Measurements from ENCODE around the gene CRYBA2. TPM values are rescaled to one million over a fixed set of nuclear protein-coding genes. Genes with fewer than 3 reads are reported as not detected.

CRYBA2 gene
- total RNA-seq, 1 donor from 2014 or later, result not detected

GRCh38 chr2:219026946-219027345 lies 33.7 kb upstream of the CRYBA2 start:
- Mint-ChIP-seq H3K4me1 (peaks cover 3% of the 10 kb centered on the region), H3K27me3 (ENCODE audit: low read depth) (peaks cover 63% of the 10 kb centered on the region), H3K36me3 (no peaks in the 10 kb centered on the region), H3K9me3 (no peaks in the 10 kb centered on the region), H3K4me3 (no peak overlapping the region), H3K27ac (no peak overlapping the region)
- TF ChIP-seq CTCF (IDR thresholded peaks at IDR 0.05; ENCODE audit: unreplicated experiment), result no peak
- no peak for DNase-seq (ENCODE audit: low spot score in 2 of 2, unreplicated experiment in 2 of 2)

GRCh38 chr2:219025637-219026585 lies 32.7 kb upstream of the CRYBA2 start:
- no peaks in the 10 kb centered on the region for H3K9me3 Mint-ChIP-seq
- no peak overlapping the region for H3K4me3 Mint-ChIP-seq
- no peaks in the 10 kb centered on the region for H3K36me3 Mint-ChIP-seq
- no peak overlapping the region for H3K27ac Mint-ChIP-seq
- DNase-seq (ENCODE audit: low spot score in 2 of 2, unreplicated experiment in 2 of 2), result no peak
- peaks cover 57% of the 10 kb centered on the region for H3K27me3 Mint-ChIP-seq (ENCODE audit: low read depth)
- peaks cover 3% of the 10 kb centered on the region for H3K4me1 Mint-ChIP-seq
- no peak for TF ChIP-seq CTCF (IDR thresholded peaks at IDR 0.05; ENCODE audit: unreplicated experiment)

GRCh38 chr2:219024059-219024458 lies 30.8 kb upstream of the CRYBA2 start:
- Mint-ChIP-seq H3K4me1 (no peaks in the 10 kb centered on the region), H3K4me3 (no peak overlapping the region), H3K9me3 (no peaks in the 10 kb centered on the region), H3K36me3 (no peaks in the 10 kb centered on the region), H3K27me3 (ENCODE audit: low read depth) (peaks cover 65% of the 10 kb centered on the region), H3K27ac (no peak overlapping the region)
- no peak for DNase-seq (ENCODE audit: low spot score in 2 of 2, unreplicated experiment in 2 of 2)
- TF ChIP-seq CTCF (IDR thresholded peaks at IDR 0.05; ENCODE audit: unreplicated experiment), result no peak

GRCh38 chr2:219023045-219023605 lies 29.9 kb upstream of the CRYBA2 start:
- Mint-ChIP-seq H3K27me3 (ENCODE audit: low read depth) (peaks cover 65% of the 10 kb centered on the region), H3K27ac (no peak overlapping the region), H3K4me1 (no peaks in the 10 kb centered on the region)

GRCh38 chr2:219022616-219023015 lies 29.4 kb upstream of the CRYBA2 start:
- no peak overlapping the region for H3K27ac Mint-ChIP-seq
- no peak for TF ChIP-seq CTCF (IDR thresholded peaks at IDR 0.05; ENCODE audit: unreplicated experiment)
- H3K27me3 Mint-ChIP-seq (ENCODE audit: low read depth), result peaks cover 65% of the 10 kb centered on the region
- no peaks in the 10 kb centered on the region for H3K36me3 Mint-ChIP-seq
- no peak for DNase-seq (ENCODE audit: low spot score in 2 of 2, unreplicated experiment in 2 of 2)
- no peaks in the 10 kb centered on the region for H3K4me1 Mint-ChIP-seq
- no peak overlapping the region for H3K4me3 Mint-ChIP-seq
- no peaks in the 10 kb centered on the region for H3K9me3 Mint-ChIP-seq

More at GRCh38 chr2:219023045-219023605, 29.9 kb upstream of the CRYBA2 start:
- no peak for TF ChIP-seq CTCF (IDR thresholded peaks at IDR 0.05; ENCODE audit: unreplicated experiment)
- no peaks in the 10 kb centered on the region for H3K9me3 Mint-ChIP-seq
- no peak for DNase-seq (ENCODE audit: low spot score in 2 of 2, unreplicated experiment in 2 of 2)
- no peak overlapping the region for H3K4me3 Mint-ChIP-seq
- H3K36me3 Mint-ChIP-seq, result no peaks in the 10 kb centered on the region
